ENCODE measurements around the gene ABT1.

DNA sequence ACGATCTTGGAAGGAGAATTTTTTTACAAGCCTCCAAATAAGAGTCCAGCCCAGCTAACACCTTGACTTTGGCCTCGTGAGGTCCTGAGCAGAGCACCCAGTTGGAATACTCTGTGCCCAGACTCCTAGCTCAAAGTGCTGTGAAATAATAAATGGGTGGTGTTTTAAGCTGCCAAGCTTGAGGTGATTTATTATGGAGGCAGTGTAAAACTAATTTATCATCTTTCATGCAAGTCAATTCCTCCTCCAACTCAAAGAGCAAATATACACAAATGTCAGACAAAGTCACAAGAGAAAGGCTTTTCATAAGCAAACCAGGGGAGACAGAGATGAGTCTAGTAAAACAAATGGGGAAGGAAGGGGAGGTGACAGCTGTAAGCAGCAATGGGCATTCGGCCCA lies 12.7 kb downstream of the ABT1 start:
- TF ChIP-seq, protein P1, sequence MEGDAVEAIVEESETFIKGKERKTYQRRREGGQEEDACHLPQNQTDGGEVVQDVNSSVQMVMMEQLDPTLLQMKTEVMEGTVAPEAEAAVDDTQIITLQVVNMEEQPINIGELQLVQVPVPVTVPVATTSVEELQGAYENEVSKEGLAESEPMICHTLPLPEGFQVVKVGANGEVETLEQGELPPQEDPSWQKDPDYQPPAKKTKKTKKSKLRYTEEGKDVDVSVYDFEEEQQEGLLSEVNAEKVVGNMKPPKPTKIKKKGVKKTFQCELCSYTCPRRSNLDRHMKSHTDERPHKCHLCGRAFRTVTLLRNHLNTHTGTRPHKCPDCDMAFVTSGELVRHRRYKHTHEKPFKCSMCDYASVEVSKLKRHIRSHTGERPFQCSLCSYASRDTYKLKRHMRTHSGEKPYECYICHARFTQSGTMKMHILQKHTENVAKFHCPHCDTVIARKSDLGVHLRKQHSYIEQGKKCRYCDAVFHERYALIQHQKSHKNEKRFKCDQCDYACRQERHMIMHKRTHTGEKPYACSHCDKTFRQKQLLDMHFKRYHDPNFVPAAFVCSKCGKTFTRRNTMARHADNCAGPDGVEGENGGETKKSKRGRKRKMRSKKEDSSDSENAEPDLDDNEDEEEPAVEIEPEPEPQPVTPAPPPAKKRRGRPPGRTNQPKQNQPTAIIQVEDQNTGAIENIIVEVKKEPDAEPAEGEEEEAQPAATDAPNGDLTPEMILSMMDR (optimal IDR thresholded peaks at IDR 0.05 in 1 of 3, IDR thresholded peaks at IDR 0.05 in 1 of 3, conservative IDR thresholded peaks at IDR 0.05 in 1 of 3; ENCODE audit: extremely low read depth in 1 of 3, insufficient read depth in 2 of 3, low read length in 3 of 3) = no peak
- TF ChIP-seq EZH2 (IDR thresholded peaks at IDR 0.05; ENCODE audit: low read length) = no peak

Measured in keratinocyte (primary cell).